ENCODE results near the gene C7orf25.

DNA sequence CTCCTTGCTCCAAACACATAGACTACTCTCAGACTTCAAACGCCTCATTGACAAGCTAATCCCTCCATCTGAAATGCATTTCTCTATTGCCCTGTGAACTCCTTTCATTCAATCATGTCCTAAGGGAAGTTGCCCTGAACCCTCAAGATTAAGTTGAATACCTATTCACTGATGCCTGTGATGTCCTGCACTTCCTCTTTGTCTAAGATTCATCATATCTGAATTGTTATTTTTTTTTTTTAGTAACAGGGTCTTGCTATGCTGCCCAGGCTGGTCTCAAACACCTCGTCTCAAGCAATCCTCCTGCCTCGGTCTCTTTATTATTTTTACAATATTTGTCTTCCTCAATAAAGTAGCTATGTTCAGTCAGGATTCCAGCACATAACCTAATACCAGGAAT, 16.9 kb upstream of the C7orf25 start:
- TF ChIP-seq, protein P1, sequence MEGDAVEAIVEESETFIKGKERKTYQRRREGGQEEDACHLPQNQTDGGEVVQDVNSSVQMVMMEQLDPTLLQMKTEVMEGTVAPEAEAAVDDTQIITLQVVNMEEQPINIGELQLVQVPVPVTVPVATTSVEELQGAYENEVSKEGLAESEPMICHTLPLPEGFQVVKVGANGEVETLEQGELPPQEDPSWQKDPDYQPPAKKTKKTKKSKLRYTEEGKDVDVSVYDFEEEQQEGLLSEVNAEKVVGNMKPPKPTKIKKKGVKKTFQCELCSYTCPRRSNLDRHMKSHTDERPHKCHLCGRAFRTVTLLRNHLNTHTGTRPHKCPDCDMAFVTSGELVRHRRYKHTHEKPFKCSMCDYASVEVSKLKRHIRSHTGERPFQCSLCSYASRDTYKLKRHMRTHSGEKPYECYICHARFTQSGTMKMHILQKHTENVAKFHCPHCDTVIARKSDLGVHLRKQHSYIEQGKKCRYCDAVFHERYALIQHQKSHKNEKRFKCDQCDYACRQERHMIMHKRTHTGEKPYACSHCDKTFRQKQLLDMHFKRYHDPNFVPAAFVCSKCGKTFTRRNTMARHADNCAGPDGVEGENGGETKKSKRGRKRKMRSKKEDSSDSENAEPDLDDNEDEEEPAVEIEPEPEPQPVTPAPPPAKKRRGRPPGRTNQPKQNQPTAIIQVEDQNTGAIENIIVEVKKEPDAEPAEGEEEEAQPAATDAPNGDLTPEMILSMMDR (conservative IDR thresholded peaks at IDR 0.05; ENCODE audit: low read depth, low read length), result no peak
- TF ChIP-seq EZH2 (IDR thresholded peaks at IDR 0.05; ENCODE audit: low read length, unreplicated experiment), result no peak

All from PC-3 (cell line).